GM10248 (cell line): ENCODE measurements around the gene C1orf115.
A peak's percentile ranks its signal among the peaks of the same experiment; 100 is the strongest.
"Not testable (repeated sequence)": the region's sequence is repeated elsewhere in the genome, so short reads cannot be mapped to it uniquely, and the experiment has no call there.

Source experiments
- CTCF ChIA-PET: fragments of 300-600 bp; sonication (Branson Sonifier 250); formaldehyde crosslinking; extraction: SDS; loops from one replicate; lab custom pipeline; 2021; ENCODE audit warnings: antibody characterized with exemption; lab: Yijun Ruan, JAX
- POLR2A ChIA-PET: fragments of 350-650 bp; sonication (Branson Sonifier 250); formaldehyde crosslinking; extraction: SDS; loops from one replicate; lab custom pipeline; 2020; ENCODE audit warnings: antibody characterized with exemption; lab: Yijun Ruan, JAX
- DNase-seq: peaks from one replicate; pipeline ENCODE4 v3.0.0; 2012; ENCODE audit errors: extremely low spot score
- CTCF ChIP-seq: IDR thresholded peaks from 2 replicates; pipeline ENCODE4 v1.5.1; 2012; ENCODE audit warnings: mild to moderate bottlenecking, low read depth; ENCODE audit errors: extremely low read depth, missing control alignments, control extremely low read depth

Gene C1orf115

DNA sequence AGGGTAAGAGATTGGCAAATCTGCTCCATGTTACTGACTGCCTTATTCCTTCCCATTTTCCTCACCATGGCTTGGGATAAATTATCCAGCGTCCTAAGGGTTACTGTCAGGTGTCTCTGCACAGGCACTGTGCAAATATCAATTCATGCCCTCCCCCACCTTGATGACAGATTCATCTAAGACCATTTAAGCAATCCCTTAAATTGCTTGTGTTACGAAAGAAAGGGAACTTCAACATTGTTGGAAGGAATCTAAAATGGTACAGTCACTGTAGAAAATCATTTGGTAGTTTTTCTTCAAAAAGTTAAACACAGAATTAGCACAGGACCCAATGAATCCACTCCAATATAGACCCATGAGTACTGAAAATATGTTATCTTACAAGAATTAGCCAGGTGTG is 40.3 kb downstream of the C1orf115 start:
- CTCF ChIA-PET: interaction anchor here (0.6 to 1.3 kb wide), 3 partner anchors 28 to 450 kb away, joined by 3 to 4 read pairs (median 3); no protein-coding TSS in a partner anchor
- no peak for TF ChIP-seq CTCF
- POLR2A ChIA-PET: no interaction called here
- no peak for DNase-seq

DNA sequence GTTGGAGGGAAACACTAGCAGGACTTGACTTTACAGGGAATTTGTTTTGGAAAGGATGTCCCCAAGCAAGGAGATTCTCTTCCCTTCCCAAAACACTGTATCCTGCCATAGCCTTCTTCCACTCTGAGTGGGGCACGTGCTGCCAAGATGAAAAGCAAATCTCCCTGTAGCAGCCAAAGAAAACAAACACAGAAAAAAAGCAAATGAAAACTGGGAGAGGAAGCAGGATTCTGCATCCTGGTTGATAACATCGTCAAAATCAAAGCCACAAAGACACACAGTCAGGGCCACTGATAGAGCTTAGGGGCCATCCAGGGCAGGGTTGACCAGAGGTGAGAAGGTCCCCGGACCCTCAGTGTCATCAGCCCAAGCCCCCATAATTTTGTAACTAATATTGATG is 42.0 kb downstream of the C1orf115 start:
- ChIA-PET CTCF (no interaction called here), POLR2A (no interaction called here)
- no peak for TF ChIP-seq CTCF
- DNase-seq: no peak

DNA sequence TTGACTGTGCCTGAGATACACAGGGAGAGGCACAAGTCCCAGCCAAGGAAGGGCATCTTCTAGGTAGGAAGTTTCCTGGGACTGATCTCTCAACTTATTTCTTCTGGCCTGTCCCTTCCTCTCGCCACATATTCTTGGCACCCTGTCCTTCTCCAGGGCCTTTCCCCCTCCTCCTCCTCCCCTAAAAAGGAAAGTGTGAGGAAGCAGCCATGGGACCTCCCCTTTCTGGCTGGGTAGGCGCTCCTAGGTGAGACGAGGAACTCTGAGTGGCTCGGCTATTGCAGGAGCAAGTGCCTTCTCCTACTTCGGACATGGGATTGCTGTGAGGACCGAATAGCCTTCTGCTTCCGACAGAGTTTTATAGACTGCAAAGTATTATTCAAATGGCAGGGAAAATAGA is 42.5 kb downstream of the C1orf115 start:
- no peak for TF ChIP-seq CTCF
- ChIA-PET POLR2A (no interaction called here), CTCF (interaction anchor here (0.6 to 3.6 kb wide), 28 partner anchors 9 to 793 kb away, joined by 3 to 35 read pairs (median 4); partner anchors contain the start of gene MTARC2)
- DNase-seq: no peak

GRCh38 chr1:220733086-220733601 is 43.0 kb downstream of the C1orf115 start:
- CTCF ChIA-PET: interaction anchor here (0.6 to 3.6 kb wide), 46 partner anchors 9 to 793 kb away, joined by 3 to 35 read pairs (median 4); partner anchors contain the start of gene MTARC2
- peak; percentile 73 for DNase-seq
- peak; percentile 54 for TF ChIP-seq CTCF
- POLR2A ChIA-PET: no interaction called here

GRCh38 chr1:220734571-220735326 is 44.6 kb downstream of the C1orf115 start:
- POLR2A ChIA-PET: no interaction called here
- TF ChIP-seq CTCF: no peak
- no peak for DNase-seq
- CTCF ChIA-PET: interaction anchor here (1.2 to 3.6 kb wide), 10 partner anchors 8 to 516 kb away, joined by 3 to 35 read pairs (median 16); partner anchors contain the start of gene MTARC2

- DNase-seq, POLR2A ChIA-PET: not testable (repeated sequence)
- CTCF ChIA-PET: interaction anchor here (1.3 kb wide), 1 partner anchor 10 kb away, joined by 4 read pairs; no protein-coding TSS in a partner anchor
Measured at GRCh38 chr1:220736283-220736682, 46.1 kb downstream of the C1orf115 start.

DNA sequence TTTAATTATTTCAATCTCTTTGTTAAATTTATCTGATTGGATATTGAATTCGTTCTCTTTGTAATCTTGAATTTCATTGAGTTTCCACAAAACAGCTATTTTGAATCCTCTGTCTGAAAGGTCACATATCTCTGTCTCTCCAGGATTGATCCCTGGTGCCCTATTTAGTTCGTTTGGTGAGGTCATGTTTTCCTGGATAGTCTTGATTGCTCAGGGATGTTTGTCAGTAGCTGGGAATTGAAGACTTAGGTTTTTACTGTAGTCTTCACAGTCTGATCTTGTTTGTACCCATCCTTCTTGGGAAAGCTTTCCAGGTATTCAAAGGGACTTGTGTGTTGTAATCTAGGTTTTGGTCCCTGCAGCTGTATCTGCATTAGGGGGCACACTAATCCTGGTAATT is 51.2 kb downstream of the C1orf115 start:
- POLR2A ChIA-PET: no interaction called here
- CTCF ChIA-PET: interaction anchor here (2.8 kb wide), 1 partner anchor 8 kb away, joined by 26 read pairs; no protein-coding TSS in a partner anchor
- DNase-seq: no peak
- TF ChIP-seq CTCF: no peak
